ENCODE measurements around the gene EIF4A2. TPM values are rescaled to one million over a fixed set of nuclear protein-coding genes. Genes with fewer than 3 reads are reported as not detected.

Gene EIF4A2
- total and polyA plus RNA-seq, 2 of the 13 experiments (the other 11 are each of a cell fraction or from before 2014, with no cell fraction given), result 480 to 596 TPM

DNA sequence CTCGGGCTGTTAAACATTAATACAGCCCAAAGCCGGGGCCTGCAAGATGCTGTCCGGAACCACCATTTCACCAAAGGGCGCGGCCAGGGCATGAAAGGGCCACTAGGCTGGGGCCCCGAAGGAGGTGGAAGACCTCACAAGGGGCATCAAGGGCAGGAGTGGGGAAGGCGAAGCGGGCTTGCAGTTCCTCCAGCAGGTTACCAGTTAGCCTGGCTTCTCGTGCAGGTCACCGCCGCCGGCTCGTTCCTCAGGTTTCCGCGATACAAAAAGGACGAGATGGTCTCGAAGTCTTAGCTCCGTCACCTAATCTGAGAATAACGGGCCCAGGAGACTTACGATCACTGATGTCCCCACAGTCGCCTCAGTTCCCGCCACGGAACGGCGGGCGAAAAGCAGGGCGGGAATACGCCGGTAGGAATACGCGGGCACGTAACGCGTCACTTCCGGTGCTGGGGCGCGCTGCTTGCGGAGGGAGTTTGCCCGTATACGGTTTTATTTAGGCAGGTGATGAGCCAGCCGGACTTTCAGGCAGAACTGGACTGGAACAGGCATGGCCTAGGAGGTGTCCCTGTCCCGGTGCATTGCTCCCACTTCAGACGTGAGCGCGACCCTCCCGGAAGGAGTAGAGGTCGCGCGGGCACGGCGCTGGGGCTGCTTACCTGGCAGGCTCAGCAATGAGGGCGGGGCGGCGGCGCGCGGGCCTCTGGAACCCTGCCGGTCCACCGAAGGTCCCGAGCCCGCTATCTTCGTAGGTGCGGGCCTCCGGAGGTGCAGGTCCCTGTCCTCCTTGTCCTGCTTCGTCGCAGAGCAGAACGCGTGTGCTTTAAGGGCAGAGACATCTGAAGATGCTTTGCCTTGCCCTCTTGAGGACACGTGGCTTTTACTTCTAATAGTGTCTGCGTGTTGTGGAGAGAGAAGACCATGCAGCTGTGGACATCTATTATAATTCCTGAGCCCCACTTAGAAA lies 23.0 kb downstream of the EIF4A2 start, which contains the start of gene RFC4 (continued):
- TF ChIP-seq, protein P1, sequence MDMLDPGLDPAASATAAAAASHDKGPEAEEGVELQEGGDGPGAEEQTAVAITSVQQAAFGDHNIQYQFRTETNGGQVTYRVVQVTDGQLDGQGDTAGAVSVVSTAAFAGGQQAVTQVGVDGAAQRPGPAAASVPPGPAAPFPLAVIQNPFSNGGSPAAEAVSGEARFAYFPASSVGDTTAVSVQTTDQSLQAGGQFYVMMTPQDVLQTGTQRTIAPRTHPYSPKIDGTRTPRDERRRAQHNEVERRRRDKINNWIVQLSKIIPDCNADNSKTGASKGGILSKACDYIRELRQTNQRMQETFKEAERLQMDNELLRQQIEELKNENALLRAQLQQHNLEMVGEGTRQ (IDR thresholded peaks at IDR 0.05; ENCODE audit: low read depth, low read length), result no peak
- TF ChIP-seq, protein P1 (CRISPR knock-in tag; IDR thresholded peaks at IDR 0.05; ENCODE audit: borderline replicate concordance), result no peak; the same call in 1 of the 2 replicates
- TF ChIP-seq, protein P2, sequence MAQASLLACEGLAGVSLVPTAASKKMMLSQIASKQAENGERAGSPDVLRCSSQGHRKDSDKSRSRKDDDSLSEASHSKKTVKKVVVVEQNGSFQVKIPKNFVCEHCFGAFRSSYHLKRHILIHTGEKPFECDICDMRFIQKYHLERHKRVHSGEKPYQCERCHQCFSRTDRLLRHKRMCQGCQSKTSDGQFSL (CRISPR knock-in tag; IDR thresholded peaks at IDR 0.05), result no peak
- TF ChIP-seq ZC3H13 (CRISPR knock-in tag; IDR thresholded peaks at IDR 0.05) (peak; percentile 49; the same call in 1 of the 2 replicates), ZKSCAN8 (CRISPR knock-in tag; IDR thresholded peaks at IDR 0.05; ENCODE audit: borderline replicate concordance) (0 out of 2 replicates have a peak, but pooled peaks have one; percentile 47), TBX3 (IDR thresholded peaks at IDR 0.05; ENCODE audit: borderline replicate concordance) (no peak), CREB1 (IDR thresholded peaks at IDR 0.05) (peak; percentile 93), CREB1 (CRISPR knock-in tag; IDR thresholded peaks at IDR 0.05) (peak; percentile 99), NBN (conservative IDR thresholded peaks at IDR 0.05) (no peak), NFE2L1 (CRISPR knock-in tag; IDR thresholded peaks at IDR 0.05; ENCODE audit: borderline replicate concordance) (no peak), FOSL2 (CRISPR knock-in tag; IDR thresholded peaks at IDR 0.05) (peak; percentile 55), TMF1 (CRISPR knock-in tag; IDR thresholded peaks at IDR 0.05; ENCODE audit: low read depth) (peak; percentile 53; the same call in 1 of the 2 replicates), JUN (CRISPR knock-in tag; IDR thresholded peaks at IDR 0.05) (no peak; the same call in 1 of the 2 replicates), REXO4 (CRISPR knock-in tag; IDR thresholded peaks at IDR 0.05; ENCODE audit: borderline replicate concordance) (no peak; the same call in 1 of the 2 replicates), ZNF34 (CRISPR knock-in tag; IDR thresholded peaks at IDR 0.05; ENCODE audit: borderline replicate concordance) (0 out of 2 replicates have a peak, but pooled peaks have one; percentile 80)
- TF ChIP-seq, protein P3, sequence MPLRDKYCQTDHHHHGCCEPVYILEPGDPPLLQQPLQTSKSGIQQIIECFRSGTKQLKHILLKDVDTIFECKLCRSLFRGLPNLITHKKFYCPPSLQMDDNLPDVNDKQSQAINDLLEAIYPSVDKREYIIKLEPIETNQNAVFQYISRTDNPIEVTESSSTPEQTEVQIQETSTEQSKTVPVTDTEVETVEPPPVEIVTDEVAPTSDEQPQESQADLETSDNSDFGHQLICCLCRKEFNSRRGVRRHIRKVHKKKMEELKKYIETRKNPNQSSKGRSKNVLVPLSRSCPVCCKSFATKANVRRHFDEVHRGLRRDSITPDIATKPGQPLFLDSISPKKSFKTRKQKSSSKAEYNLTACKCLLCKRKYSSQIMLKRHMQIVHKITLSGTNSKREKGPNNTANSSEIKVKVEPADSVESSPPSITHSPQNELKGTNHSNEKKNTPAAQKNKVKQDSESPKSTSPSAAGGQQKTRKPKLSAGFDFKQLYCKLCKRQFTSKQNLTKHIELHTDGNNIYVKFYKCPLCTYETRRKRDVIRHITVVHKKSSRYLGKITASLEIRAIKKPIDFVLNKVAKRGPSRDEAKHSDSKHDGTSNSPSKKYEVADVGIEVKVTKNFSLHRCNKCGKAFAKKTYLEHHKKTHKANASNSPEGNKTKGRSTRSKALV (CRISPR knock-in tag; IDR thresholded peaks at IDR 0.05), result no peak
- TF ChIP-seq, protein P4, sequence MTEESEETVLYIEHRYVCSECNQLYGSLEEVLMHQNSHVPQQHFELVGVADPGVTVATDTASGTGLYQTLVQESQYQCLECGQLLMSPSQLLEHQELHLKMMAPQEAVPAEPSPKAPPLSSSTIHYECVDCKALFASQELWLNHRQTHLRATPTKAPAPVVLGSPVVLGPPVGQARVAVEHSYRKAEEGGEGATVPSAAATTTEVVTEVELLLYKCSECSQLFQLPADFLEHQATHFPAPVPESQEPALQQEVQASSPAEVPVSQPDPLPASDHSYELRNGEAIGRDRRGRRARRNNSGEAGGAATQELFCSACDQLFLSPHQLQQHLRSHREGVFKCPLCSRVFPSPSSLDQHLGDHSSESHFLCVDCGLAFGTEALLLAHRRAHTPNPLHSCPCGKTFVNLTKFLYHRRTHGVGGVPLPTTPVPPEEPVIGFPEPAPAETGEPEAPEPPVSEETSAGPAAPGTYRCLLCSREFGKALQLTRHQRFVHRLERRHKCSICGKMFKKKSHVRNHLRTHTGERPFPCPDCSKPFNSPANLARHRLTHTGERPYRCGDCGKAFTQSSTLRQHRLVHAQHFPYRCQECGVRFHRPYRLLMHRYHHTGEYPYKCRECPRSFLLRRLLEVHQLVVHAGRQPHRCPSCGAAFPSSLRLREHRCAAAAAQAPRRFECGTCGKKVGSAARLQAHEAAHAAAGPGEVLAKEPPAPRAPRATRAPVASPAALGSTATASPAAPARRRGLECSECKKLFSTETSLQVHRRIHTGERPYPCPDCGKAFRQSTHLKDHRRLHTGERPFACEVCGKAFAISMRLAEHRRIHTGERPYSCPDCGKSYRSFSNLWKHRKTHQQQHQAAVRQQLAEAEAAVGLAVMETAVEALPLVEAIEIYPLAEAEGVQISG (CRISPR knock-in tag; IDR thresholded peaks at IDR 0.05), result peak; percentile 94
- TF ChIP-seq, protein P5, sequence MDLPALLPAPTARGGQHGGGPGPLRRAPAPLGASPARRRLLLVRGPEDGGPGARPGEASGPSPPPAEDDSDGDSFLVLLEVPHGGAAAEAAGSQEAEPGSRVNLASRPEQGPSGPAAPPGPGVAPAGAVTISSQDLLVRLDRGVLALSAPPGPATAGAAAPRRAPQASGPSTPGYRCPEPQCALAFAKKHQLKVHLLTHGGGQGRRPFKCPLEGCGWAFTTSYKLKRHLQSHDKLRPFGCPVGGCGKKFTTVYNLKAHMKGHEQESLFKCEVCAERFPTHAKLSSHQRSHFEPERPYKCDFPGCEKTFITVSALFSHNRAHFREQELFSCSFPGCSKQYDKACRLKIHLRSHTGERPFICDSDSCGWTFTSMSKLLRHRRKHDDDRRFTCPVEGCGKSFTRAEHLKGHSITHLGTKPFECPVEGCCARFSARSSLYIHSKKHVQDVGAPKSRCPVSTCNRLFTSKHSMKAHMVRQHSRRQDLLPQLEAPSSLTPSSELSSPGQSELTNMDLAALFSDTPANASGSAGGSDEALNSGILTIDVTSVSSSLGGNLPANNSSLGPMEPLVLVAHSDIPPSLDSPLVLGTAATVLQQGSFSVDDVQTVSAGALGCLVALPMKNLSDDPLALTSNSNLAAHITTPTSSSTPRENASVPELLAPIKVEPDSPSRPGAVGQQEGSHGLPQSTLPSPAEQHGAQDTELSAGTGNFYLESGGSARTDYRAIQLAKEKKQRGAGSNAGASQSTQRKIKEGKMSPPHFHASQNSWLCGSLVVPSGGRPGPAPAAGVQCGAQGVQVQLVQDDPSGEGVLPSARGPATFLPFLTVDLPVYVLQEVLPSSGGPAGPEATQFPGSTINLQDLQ (CRISPR knock-in tag; IDR thresholded peaks at IDR 0.05), result peak; percentile 58; the same call in 1 of the 2 replicates
